Astrocyte (in vitro differentiated cells and primary cell): ENCODE measurements around the gene XAF1. TPM values are rescaled to one million over a fixed set of nuclear protein-coding genes. Genes with fewer than 3 reads are reported as not detected.

Experiments
- DNase-seq: peaks from one replicate; pipeline ENCODE4 v3.0.0-alpha.2; 2010; ENCODE audit warnings: low read depth
- FAIRE-seq: peaks from 2 replicates; lab custom pipeline; 2011; peaks lifted over from hg19 to GRCh38; lab: Jason Lieb, UNC
- H2AFZ ChIP-seq: 2 replicates; pipeline ENCODE4 v1.6.0; 2012; ENCODE audit warnings: low read depth, low read length, inconsistent platforms
- H3K27ac ChIP-seq: 2 replicates; pipeline ENCODE4 v1.5.1; 2011; ENCODE audit warnings: low read depth, low read length, inconsistent platforms
- H3K27me3 ChIP-seq: 2 replicates; pipeline ENCODE4 v1.6.0; 2011; ENCODE audit warnings: low read length, inconsistent platforms; ENCODE audit not compliant: insufficient read depth
- H3K36me3 ChIP-seq: 2 replicates; pipeline ENCODE4 v1.5.1; 2011; ENCODE audit warnings: low read length, inconsistent platforms; ENCODE audit not compliant: insufficient read depth
- H3K4me1 ChIP-seq: 2 replicates; pipeline ENCODE4 v1.5.1; 2011; ENCODE audit warnings: low read length, inconsistent platforms; ENCODE audit not compliant: insufficient read depth
- H3K4me2 ChIP-seq: 2 replicates; pipeline ENCODE4 v1.6.0; 2012; ENCODE audit warnings: low read length, inconsistent platforms
- H3K4me3 ChIP-seq: 2 replicates; pipeline ENCODE4 v1.5.1; 2011; ENCODE audit warnings: low read depth, mild to moderate bottlenecking, low read length, inconsistent platforms; ENCODE audit not compliant: insufficient read depth
- H3K79me2 ChIP-seq: 2 replicates; pipeline ENCODE4 v1.6.0; 2012; ENCODE audit warnings: mild to moderate bottlenecking, low read length, inconsistent platforms; ENCODE audit not compliant: insufficient read depth
- H3K9ac ChIP-seq: 2 replicates; pipeline ENCODE4 v1.6.0; 2012; ENCODE audit warnings: mild to moderate bottlenecking, low read length, inconsistent platforms
- H3K9me3 ChIP-seq: 2 replicates; pipeline ENCODE4 v1.5.1; 2012; ENCODE audit warnings: low read depth, mild to moderate bottlenecking, low read length, inconsistent platforms; ENCODE audit not compliant: insufficient read depth
- H4K20me1 ChIP-seq: 2 replicates; pipeline ENCODE4 v1.6.0; 2012; ENCODE audit warnings: low read length, inconsistent platforms; ENCODE audit not compliant: insufficient read depth
- H3K27ac Mint-ChIP-seq: one replicate; pipeline ENCODE4 v1.8.0; 2021; ENCODE audit warnings: mild to moderate bottlenecking, mixed read lengths; ENCODE audit not compliant: unreplicated experiment
- H3K27me3 Mint-ChIP-seq: one replicate; pipeline ENCODE4 v1.8.0; 2021; ENCODE audit warnings: low read depth, mixed read lengths; ENCODE audit not compliant: unreplicated experiment
- H3K36me3 Mint-ChIP-seq: one replicate; pipeline ENCODE4 v1.8.0; 2021; ENCODE audit warnings: low read depth, mixed read lengths; ENCODE audit not compliant: unreplicated experiment
- H3K4me1 Mint-ChIP-seq: one replicate; pipeline ENCODE4 v1.8.0; 2021; ENCODE audit warnings: low read depth, mixed read lengths; ENCODE audit not compliant: unreplicated experiment
- H3K4me3 Mint-ChIP-seq: one replicate; pipeline ENCODE4 v1.8.0; 2021; ENCODE audit warnings: mild to moderate bottlenecking, moderate library complexity, mixed read lengths; ENCODE audit not compliant: unreplicated experiment
- H3K9me3 Mint-ChIP-seq: one replicate; pipeline ENCODE4 v1.8.0; 2021; ENCODE audit warnings: mild to moderate bottlenecking, mixed read lengths; ENCODE audit not compliant: unreplicated experiment
- CTCF ChIP-seq: IDR thresholded peaks from 2 replicates; pipeline ENCODE4 v1.5.1; 2011; ENCODE audit warnings: low read depth, mild to moderate bottlenecking, inconsistent platforms, low read length, moderate library complexity; ENCODE audit not compliant: insufficient read depth
- EZH2 ChIP-seq: IDR thresholded peaks from 2 replicates; pipeline ENCODE4 v1.6.1; 2012; ENCODE audit warnings: mild to moderate bottlenecking, low read length, inconsistent platforms; ENCODE audit not compliant: insufficient read depth
- total RNA-seq: library from RNA; stranded (reverse); gene quantifications from 2 replicates; pipeline ENCODE4 v1.2.1, GENCODE V29; 2021

XAF1 gene
- total RNA-seq, 1 donor from 2014 or later: 50.9 TPM

GRCh38 chr17:6708357-6708961 lies 47.4 kb upstream of the XAF1 start:
- H3K4me2 ChIP-seq: no peak overlapping the region
- no peaks in the 10 kb centered on the region for H4K20me1 ChIP-seq
- DNase-seq (no peak), FAIRE-seq (no peak)
- peaks cover 11% of the 10 kb centered on the region for H3K27me3 ChIP-seq
- H3K9me3 Mint-ChIP-seq: no peaks in the 10 kb centered on the region
- H3K36me3 Mint-ChIP-seq: peaks cover 2% of the 10 kb centered on the region
- TF ChIP-seq CTCF (no peak), EZH2 (no peak)
- H3K27ac ChIP-seq: no peak overlapping the region
- H3K36me3 ChIP-seq: no peaks in the 10 kb centered on the region
- H2AFZ ChIP-seq: no peak overlapping the region
- peaks cover 61% of the 10 kb centered on the region for H3K27me3 Mint-ChIP-seq
- no peaks in the 10 kb centered on the region for H3K4me1 ChIP-seq
- no peak overlapping the region for H3K9ac ChIP-seq
- H3K4me3 ChIP-seq: no peak overlapping the region
- H3K4me3 Mint-ChIP-seq: no peak overlapping the region
- no peak overlapping the region for H3K27ac Mint-ChIP-seq
- no peaks in the 10 kb centered on the region for H3K9me3 ChIP-seq
- no peaks in the 10 kb centered on the region for H3K79me2 ChIP-seq
- H3K4me1 Mint-ChIP-seq: peaks cover 7% of the 10 kb centered on the region

GRCh38 chr17:6710317-6710716 lies 45.5 kb upstream of the XAF1 start:
- Histone ChIP-seq H3K9ac (no peak overlapping the region), H3K4me1 (no peaks in the 10 kb centered on the region), H3K27ac (no peak overlapping the region), H3K36me3 (no peaks in the 10 kb centered on the region), H3K27me3 (peaks cover 15% of the 10 kb centered on the region), H3K4me3 (no peak overlapping the region), H3K9me3 (no peaks in the 10 kb centered on the region), H3K79me2 (no peaks in the 10 kb centered on the region), H2AFZ (no peak overlapping the region), H3K4me2 (no peak overlapping the region), H4K20me1 (no peaks in the 10 kb centered on the region)
- TF ChIP-seq EZH2 (no peak), CTCF (no peak)
- Mint-ChIP-seq H3K4me1 (peaks cover 7% of the 10 kb centered on the region), H3K36me3 (peaks cover 2% of the 10 kb centered on the region), H3K4me3 (no peak overlapping the region), H3K27ac (no peak overlapping the region), H3K9me3 (peaks cover 6% of the 10 kb centered on the region), H3K27me3 (peaks cover 56% of the 10 kb centered on the region)
- FAIRE-seq (no peak), DNase-seq (no peak)

GRCh38 chr17:6711081-6711674 lies 44.7 kb upstream of the XAF1 start:
- H3K27me3 ChIP-seq: peaks cover 10% of the 10 kb centered on the region
- peak overlapping the region; percentile 0 for H3K4me3 Mint-ChIP-seq
- H3K9ac ChIP-seq: no peak overlapping the region

More at GRCh38 chr17:6711081-6711674, 44.7 kb upstream of the XAF1 start:
- H4K20me1 ChIP-seq: no peaks in the 10 kb centered on the region
- peak overlapping the region; percentile 4 for H3K27ac Mint-ChIP-seq
- H3K36me3 ChIP-seq: no peaks in the 10 kb centered on the region
- no peaks in the 10 kb centered on the region for H3K4me1 ChIP-seq
- FAIRE-seq: no peak
- peaks cover 2% of the 10 kb centered on the region for H3K36me3 Mint-ChIP-seq
- H3K4me2 ChIP-seq: no peak overlapping the region
- no peak overlapping the region for H2AFZ ChIP-seq
- no peak for TF ChIP-seq CTCF
- no peak for TF ChIP-seq EZH2
- peaks cover 53% of the 10 kb centered on the region for H3K27me3 Mint-ChIP-seq
- peaks cover 9% of the 10 kb centered on the region for H3K9me3 Mint-ChIP-seq
- no peak overlapping the region for H3K27ac ChIP-seq
- peaks cover 7% of the 10 kb centered on the region for H3K4me1 Mint-ChIP-seq
- no peaks in the 10 kb centered on the region for H3K79me2 ChIP-seq
- no peak overlapping the region for H3K4me3 ChIP-seq
- DNase-seq: no peak
- no peaks in the 10 kb centered on the region for H3K9me3 ChIP-seq
